ENCODE measurements around the gene CLIC4. TPM values are rescaled to one million over a fixed set of nuclear protein-coding genes. Genes with fewer than 3 reads are reported as not detected.

The CLIC4 gene
- total and polyA plus RNA-seq, 9 of the 15 experiments (the other 6 are each of a cell fraction or from before 2014, with no cell fraction given) = 16.0 to 67.5 (median 38.4) TPM

- TF ChIP-seq MYBL2 (IDR thresholded peaks at IDR 0.05; ENCODE audit: low read depth) = no peak
- TF ChIP-seq MYBL2 (CRISPR knock-in tag; IDR thresholded peaks at IDR 0.05; ENCODE audit: borderline replicate concordance) = no peak
- TF ChIP-seq ZNF707 (CRISPR knock-in tag; conservative IDR thresholded peaks at IDR 0.05) = no peak
- TF ChIP-seq LCOR (CRISPR knock-in tag; IDR thresholded peaks at IDR 0.05) = no peak
- no peak for TF ChIP-seq ELK3 (CRISPR knock-in tag; IDR thresholded peaks at IDR 0.05)
- no peak for TF ChIP-seq HOXB6 (CRISPR knock-in tag; IDR thresholded peaks at IDR 0.05; ENCODE audit: borderline replicate concordance)
- TF ChIP-seq MTA3 (IDR thresholded peaks at IDR 0.05; ENCODE audit: borderline replicate concordance) = no peak
- no peak for TF ChIP-seq NR2C2 (CRISPR knock-in tag; IDR thresholded peaks at IDR 0.05)
- no peak for TF ChIP-seq NR2C2 (tag; IDR thresholded peaks at IDR 0.05)
- no peak for TF ChIP-seq CBFA2T2 (conservative IDR thresholded peaks at IDR 0.05)
- TF ChIP-seq, protein P1, sequence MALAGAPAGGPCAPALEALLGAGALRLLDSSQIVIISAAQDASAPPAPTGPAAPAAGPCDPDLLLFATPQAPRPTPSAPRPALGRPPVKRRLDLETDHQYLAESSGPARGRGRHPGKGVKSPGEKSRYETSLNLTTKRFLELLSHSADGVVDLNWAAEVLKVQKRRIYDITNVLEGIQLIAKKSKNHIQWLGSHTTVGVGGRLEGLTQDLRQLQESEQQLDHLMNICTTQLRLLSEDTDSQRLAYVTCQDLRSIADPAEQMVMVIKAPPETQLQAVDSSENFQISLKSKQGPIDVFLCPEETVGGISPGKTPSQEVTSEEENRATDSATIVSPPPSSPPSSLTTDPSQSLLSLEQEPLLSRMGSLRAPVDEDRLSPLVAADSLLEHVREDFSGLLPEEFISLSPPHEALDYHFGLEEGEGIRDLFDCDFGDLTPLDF (CRISPR knock-in tag; IDR thresholded peaks at IDR 0.05) = no peak
- no peak for TF ChIP-seq NCOA1 (IDR thresholded peaks at IDR 0.05; ENCODE audit: low read depth)
- TF ChIP-seq SRSF3 (IDR thresholded peaks at IDR 0.05; ENCODE audit: insufficient read depth, low read length) = no peak
- TF ChIP-seq NR1H2 (CRISPR knock-in tag; IDR thresholded peaks at IDR 0.05) = 0 out of 2 replicates have a peak, but pooled peaks have one; percentile 62
- TF ChIP-seq ASH1L (IDR thresholded peaks at IDR 0.05; ENCODE audit: borderline replicate concordance, low read depth, partially characterized antibody) = no peak
- no peak for TF ChIP-seq KDM2B (CRISPR knock-in tag; IDR thresholded peaks at IDR 0.05)
- TF ChIP-seq THRA (IDR thresholded peaks at IDR 0.05) = no peak
- TF ChIP-seq TCFL5 (CRISPR knock-in tag; conservative IDR thresholded peaks at IDR 0.05) = no peak
- no peak for TF ChIP-seq SAP30 (IDR thresholded peaks at IDR 0.05; ENCODE audit: borderline replicate concordance, insufficient read depth, low read depth, low read length, poor library complexity, severe bottlenecking)
- TF ChIP-seq MED1 (CRISPR knock-in tag; IDR thresholded peaks at IDR 0.05; ENCODE audit: borderline replicate concordance) = no peak
- peak; percentile 13 for TF ChIP-seq RBBP5 (IDR thresholded peaks at IDR 0.05; ENCODE audit: borderline replicate concordance, insufficient read depth, low read length, poor library complexity, severe bottlenecking)
- no peak for TF ChIP-seq RBM14 (IDR thresholded peaks at IDR 0.05; ENCODE audit: borderline replicate concordance, insufficient read depth, low read depth, low read length)
- TF ChIP-seq RNF2 (IDR thresholded peaks at IDR 0.05) = no peak
Observed at GRCh38 chr1:24735509-24736375, 9.5 kb upstream of the CLIC4 start (continued).

All from K562 (cell line).